Endothelial cell of umbilical vein (primary cell): ENCODE measurements around the gene THAP9. TPM values are rescaled to one million over a fixed set of nuclear protein-coding genes. Genes with fewer than 3 reads are reported as not detected.
A peak's percentile ranks its signal among the peaks of the same experiment; 100 is the strongest.

Experiments
- BruUV-seq: library from RNA; stranded (reverse); fragments of 400-500 nt; replicated peaks from 2 replicates; lab custom pipeline; 2021; lab: Mats Ljungman, UMichigan
- CTCF ChIA-PET: fragments of 300-600, 350-600 bp; sonication (Branson Sonifier 250); formaldehyde crosslinking; loops from one replicate; lab custom pipeline; 2021; ENCODE audit warnings: antibody characterized with exemption, inconsistent platforms; lab: Charles Lee
- POLR2A ChIA-PET: fragments of 300-600, 350-600 bp; sonication (Branson Sonifier 250); formaldehyde crosslinking; loops from one replicate; lab custom pipeline; 2021; ENCODE audit warnings: antibody characterized with exemption, inconsistent platforms; lab: Charles Lee
- DNase-seq: peaks from one replicate; pipeline ENCODE4 v3.0.0-alpha.2; 2011; ENCODE audit warnings: low read depth, low spot score
- FAIRE-seq: peaks from 2 replicates; lab custom pipeline; 2011; peaks lifted over from hg19 to GRCh38; lab: Jason Lieb, UNC
- H2AFZ ChIP-seq: 2 replicates; pipeline ENCODE4 v1.6.0; 2012; ENCODE audit warnings: low read depth, low read length, control low read depth, inconsistent platforms
- H3K27ac ChIP-seq: 2 replicates; pipeline ENCODE4 v1.5.1; 2011; ENCODE audit warnings: low read depth, mild to moderate bottlenecking, control low read depth, low read length, moderate library complexity; ENCODE audit not compliant: insufficient read depth
- H3K27me3 ChIP-seq, 2 experiments: 2 replicates each; pipeline versions ENCODE4 v1.6.0 to v1.6.1; 2011; ENCODE audit warnings: low read length in 2 of 2, mixed read lengths in 1 of 2; ENCODE audit not compliant: control insufficient read depth in 2 of 2, insufficient read depth in 2 of 2
- H3K36me3 ChIP-seq, 2 experiments: 2 replicates in 1 of 2; 3 replicates in 1 of 2; pipeline ENCODE4 v1.5.1; 2011; ENCODE audit warnings: low read length in 2 of 2, mild to moderate bottlenecking in 1 of 2, moderate library complexity in 1 of 2; ENCODE audit not compliant: control insufficient read depth in 2 of 2, insufficient read depth in 2 of 2; ENCODE audit errors: extremely low read depth in 1 of 2
- H3K4me1 ChIP-seq: 3 replicates; pipeline ENCODE4 v1.5.1; 2011; ENCODE audit warnings: mild to moderate bottlenecking, low read length; ENCODE audit not compliant: control insufficient read depth, insufficient read depth; ENCODE audit errors: extremely low read depth
- H3K4me2 ChIP-seq: 2 replicates; pipeline ENCODE4 v1.6.1; 2011; ENCODE audit warnings: low read length, control low read depth, mixed read lengths; ENCODE audit not compliant: insufficient read depth
- H3K4me3 ChIP-seq, 3 experiments: fragments of 200-600 bp in 1 of 3; sonication (generic), shearing (Covaris generic) in 1 of 3; replicated peaks in 1 of 3; 2 replicates each; pipeline ENCODE4 v1.5.1; 2011 to 2016; ENCODE audit warnings: control low read depth in 3 of 3, low read length in 3 of 3, mild to moderate bottlenecking in 2 of 3, inconsistent platforms in 1 of 3, low read depth in 1 of 3, moderate library complexity in 1 of 3; ENCODE audit not compliant: insufficient read depth in 1 of 3
- H3K79me2 ChIP-seq: 2 replicates; pipeline ENCODE4 v1.6.0; 2012; ENCODE audit warnings: low read length, inconsistent platforms; ENCODE audit not compliant: control insufficient read depth, insufficient read depth
- H3K9ac ChIP-seq: replicated peaks from 2 replicates; pipeline ENCODE3; 2011; ENCODE audit warnings: low read length, control low read depth; ENCODE audit not compliant: insufficient read depth; ENCODE audit errors: extremely low read depth
- H3K9me1 ChIP-seq: replicated peaks from 3 replicates; pipeline ENCODE4 v1.6.0; 2011; ENCODE audit warnings: mild to moderate bottlenecking, low read length; ENCODE audit not compliant: control insufficient read depth, insufficient read depth; ENCODE audit errors: extremely low read depth
- H3K9me3 ChIP-seq: replicated peaks from 2 replicates; pipeline ENCODE4 v1.5.1; 2012; ENCODE audit warnings: low read length, inconsistent platforms; ENCODE audit not compliant: control insufficient read depth, insufficient read depth
- H4K20me1 ChIP-seq: replicated peaks from 2 replicates; pipeline ENCODE3; 2011; ENCODE audit warnings: mild to moderate bottlenecking, low read length; ENCODE audit not compliant: control insufficient read depth, insufficient read depth; ENCODE audit errors: extremely low read depth
- CTCF ChIP-seq, 2 donors: IDR thresholded peaks; 1 replicate in 1 of 2; 2 replicates in 1 of 2; pipeline ENCODE4 v1.5.1; 2011; ENCODE audit warnings: low read length in 2 of 2, mild to moderate bottlenecking in 2 of 2, moderate library complexity in 2 of 2, control low read depth in 1 of 2, inconsistent platforms in 1 of 2, low read depth in 1 of 2; ENCODE audit not compliant: insufficient read depth in 1 of 2; ENCODE audit errors: extremely low read depth in 1 of 2
- EZH2 ChIP-seq: IDR thresholded peaks from 2 replicates; pipeline ENCODE4 v1.6.1; 2012; ENCODE audit warnings: borderline replicate concordance, low read depth, mild to moderate bottlenecking, moderate library complexity, low read length, inconsistent platforms; ENCODE audit not compliant: severe bottlenecking
- FOS ChIP-seq: IDR thresholded peaks from 2 replicates; pipeline ENCODE4 v1.6.1; 2011; ENCODE audit warnings: mild to moderate bottlenecking, low read length, moderate library complexity, borderline replicate concordance; ENCODE audit not compliant: insufficient read depth
- GATA2 ChIP-seq: IDR thresholded peaks from 2 replicates; pipeline ENCODE4 v1.7.0; 2011; ENCODE audit warnings: low read depth, mild to moderate bottlenecking, moderate library complexity, mixed read lengths, low read length; ENCODE audit not compliant: insufficient read length, insufficient read depth
- JUN ChIP-seq: IDR thresholded peaks from 2 replicates; pipeline ENCODE4 v1.6.1; 2011; ENCODE audit warnings: borderline replicate concordance, low read depth; ENCODE audit not compliant: insufficient read length, insufficient read depth
- MAX ChIP-seq: IDR thresholded peaks from 2 replicates; pipeline ENCODE4 v1.6.1; 2011; ENCODE audit not compliant: insufficient read depth, insufficient read length
- MYC ChIP-seq: IDR thresholded peaks from one replicate; pipeline ENCODE4 v1.6.1; 2011; ENCODE audit warnings: mild to moderate bottlenecking, low read depth, low read length
- POLR2A ChIP-seq: IDR thresholded peaks from 2 replicates; pipeline ENCODE4 v1.6.1; 2012; ENCODE audit warnings: low read depth, mild to moderate bottlenecking, control low read depth, low read length
- POLR2AphosphoS5 ChIP-seq: IDR thresholded peaks from 2 replicates; pipeline ENCODE4 v1.6.1; 2012; ENCODE audit warnings: low read depth, mild to moderate bottlenecking, control low read depth, low read length, moderate library complexity; ENCODE audit not compliant: insufficient read depth
- dilution Hi-C: fragments of 300-500 bp; cut with MboI; formaldehyde crosslinking; loops from one replicate; pipeline ENCODE4 v1.15.0; 2019; ENCODE audit warnings: low sequenced_read_pairs; ENCODE audit not compliant: extremely low pct_ligation_motif_present
- intact Hi-C: fragments of 100-400 bp; cut with micrococcal nuclease; formaldehyde crosslinking; loops from one replicate; pipeline ENCODE4 v1.10.0; 2022
- polyA plus RNA-seq, 4 experiments: library from polyadenylated mRNA; depleted of rRNA in 3 of 4; stranded (reverse) in 3 of 4; unstranded in 1 of 4; fragments of >200 nt; gene quantifications; 2 replicates each; pipeline versions ENCODE4 v1.2.1 to v1.2.3, GENCODE V29; 2011 to 2012; ENCODE audit warnings: missing spikeins in 1 of 4
- total RNA-seq: library from RNA; stranded (reverse); gene quantifications from 2 replicates; pipeline ENCODE4 v1.2.3, GENCODE V29; 2021

The THAP9 gene
- total and polyA plus RNA-seq, 2 donors (not counting 3 experiments of a cell fraction or from before 2014, with no cell fraction given), result 0.86 to 1.7 TPM

- Histone ChIP-seq H3K9me3 (no peaks in the 10 kb centered on the region), H3K4me3 (peak overlapping the region; percentile 71 to 92 (median 90)), H3K9me1 (no peaks in the 10 kb centered on the region), H3K79me2 (peaks cover 50% of the 10 kb centered on the region), H3K4me1 (peaks cover 12% of the 10 kb centered on the region), H2AFZ (no peak overlapping the region), H3K27me3 (no peaks in the 10 kb centered on the region), H3K4me2 (peak overlapping the region; percentile 98), H3K36me3 (peaks cover 7 to 13% of the 10 kb centered on the region in 2 experiments), H3K27ac (peak overlapping the region; percentile 79), H3K9ac (peak overlapping the region; percentile 98), H4K20me1 (no peaks in the 10 kb centered on the region)
- no TSS peak for BruUV-seq
- DNase-seq (peak; percentile 83), FAIRE-seq (peak; percentile 73)
- ChIA-PET CTCF (interaction anchor here (0.7 to 3.7 kb wide), 10 partner anchors 10 to 383 kb away, joined by 3 to 21 read pairs (median 4); partner anchors contain the start of gene COPS4), POLR2A (interaction anchor here (2.6 kb wide), 1 partner anchor 136 kb away, joined by 9 read pairs; the partner anchor contains the start of gene COPS4)
- intact Hi-C loops, result loop anchor here (1.0 to 2.0 kb wide), 3 partner anchors 436 to 556 kb away; partner anchors contain the start of gene HELQ
- TF ChIP-seq JUN (peak; percentile 90), POLR2AphosphoS5 (no peak), CTCF (IDR thresholded peaks at IDR 0.05; ENCODE audit: extremely low read depth in 1 of 2, insufficient read depth in 1 of 2, low read depth in 1 of 2, low read length in 2 of 2) (peak in 1 of 2 donors; percentile 12), MAX (no peak), MYC (no peak), GATA2 (no peak), FOS (peak; percentile 76), EZH2 (no peak), POLR2A (no peak)
- dilution Hi-C loops, result no loop called here
Measured at GRCh38 chr4:82898322-82899243, 2.0 kb upstream of the THAP9 start.
